ENCODE results near the gene TMEM150B.

The TMEM150B gene

DNA sequence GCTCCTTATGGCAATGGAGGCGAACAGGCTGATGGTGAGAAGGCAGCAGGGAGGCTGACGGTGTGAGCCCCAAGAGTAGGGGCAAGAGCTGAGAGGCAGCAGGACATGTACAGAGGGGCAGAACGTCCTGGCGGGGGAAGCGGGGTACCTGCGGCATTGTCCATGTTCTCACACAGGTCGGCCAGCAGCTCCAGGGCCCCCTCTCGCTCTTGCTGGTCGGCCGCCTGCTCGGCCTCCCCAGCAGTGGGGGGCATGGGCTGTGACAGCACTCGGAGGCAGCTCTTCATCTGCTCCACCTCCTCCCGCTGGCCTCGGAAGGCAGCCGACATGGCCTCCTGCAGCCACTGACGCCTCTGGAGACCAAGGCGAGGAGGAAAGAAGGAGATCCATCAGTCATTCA is 47.6 kb downstream of the TMEM150B start:
- H3K27ac ChIP-seq: no peak overlapping the region
- no peak overlapping the region for H3K4me3 ChIP-seq
- DNase-seq (ENCODE audit: low read depth, low spot score): no peak
- H3K9ac ChIP-seq (ENCODE audit: insufficient read length): no peak overlapping the region
- no peaks in the 10 kb centered on the region for H3K9me3 ChIP-seq (ENCODE audit: low read depth, low read length)
- peaks cover 6% of the 10 kb centered on the region; the same call in 1 of the 2 replicates for H3K36me3 ChIP-seq (ENCODE audit: insufficient read depth, low read length)
- TF ChIP-seq EZH2 (IDR thresholded peaks at IDR 0.05): no peak
- no peak for TF ChIP-seq FOXP2 (optimal IDR thresholded peaks at IDR 0.05; ENCODE audit: control extremely low read depth, extremely low read length, insufficient read depth)
- no peak for TF ChIP-seq POLR2AphosphoS5 (IDR thresholded peaks at IDR 0.05; ENCODE audit: borderline replicate concordance, low read depth, low read length)

DNA sequence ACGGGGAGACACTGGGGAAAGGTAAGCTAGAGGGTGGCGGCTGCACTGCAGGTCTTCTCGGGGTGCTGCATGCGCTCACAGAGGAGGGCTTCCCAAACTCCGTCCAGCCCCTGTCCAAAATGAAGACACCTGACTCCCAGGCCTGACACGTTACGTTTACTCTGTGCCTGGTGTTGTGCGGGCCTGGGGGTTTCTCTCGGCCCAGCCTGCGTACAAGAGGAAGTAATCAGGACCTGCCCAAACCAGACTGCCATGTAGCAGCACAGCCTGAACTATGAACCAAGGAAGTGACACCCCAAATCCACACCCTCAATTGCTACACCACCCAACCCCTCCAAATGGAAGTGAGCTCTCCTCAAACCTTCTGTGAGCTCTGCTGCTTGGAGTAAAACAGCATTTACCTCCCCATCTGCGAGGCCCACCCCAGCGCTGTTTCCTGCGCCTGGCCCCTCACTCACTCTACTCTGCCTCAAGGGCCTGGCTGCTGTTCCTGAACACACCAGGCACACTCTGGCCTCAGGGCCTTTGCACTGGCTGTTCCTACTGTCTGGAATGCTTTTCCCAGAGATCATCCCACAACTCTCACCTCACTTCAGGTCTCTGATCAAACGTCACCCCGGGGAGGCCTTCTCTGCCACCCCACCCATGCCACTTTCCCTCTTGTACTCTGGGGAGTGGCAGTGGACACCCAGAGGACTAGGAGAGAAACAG is 48.3 kb downstream of the TMEM150B start:
- Histone ChIP-seq H3K4me3 (no peak overlapping the region), H3K9ac (ENCODE audit: insufficient read length) (no peak overlapping the region), H3K27ac (no peak overlapping the region), H3K36me3 (ENCODE audit: insufficient read depth, low read length) (peaks cover 6% of the 10 kb centered on the region; the same call in 1 of the 2 replicates), H3K9me3 (ENCODE audit: low read depth, low read length) (no peaks in the 10 kb centered on the region)
- TF ChIP-seq EZH2 (IDR thresholded peaks at IDR 0.05) (no peak), FOXP2 (optimal IDR thresholded peaks at IDR 0.05; ENCODE audit: control extremely low read depth, extremely low read length, insufficient read depth) (no peak), POLR2AphosphoS5 (IDR thresholded peaks at IDR 0.05; ENCODE audit: borderline replicate concordance, low read depth, low read length) (no peak)
- no peak for DNase-seq (ENCODE audit: low read depth, low spot score)

DNA sequence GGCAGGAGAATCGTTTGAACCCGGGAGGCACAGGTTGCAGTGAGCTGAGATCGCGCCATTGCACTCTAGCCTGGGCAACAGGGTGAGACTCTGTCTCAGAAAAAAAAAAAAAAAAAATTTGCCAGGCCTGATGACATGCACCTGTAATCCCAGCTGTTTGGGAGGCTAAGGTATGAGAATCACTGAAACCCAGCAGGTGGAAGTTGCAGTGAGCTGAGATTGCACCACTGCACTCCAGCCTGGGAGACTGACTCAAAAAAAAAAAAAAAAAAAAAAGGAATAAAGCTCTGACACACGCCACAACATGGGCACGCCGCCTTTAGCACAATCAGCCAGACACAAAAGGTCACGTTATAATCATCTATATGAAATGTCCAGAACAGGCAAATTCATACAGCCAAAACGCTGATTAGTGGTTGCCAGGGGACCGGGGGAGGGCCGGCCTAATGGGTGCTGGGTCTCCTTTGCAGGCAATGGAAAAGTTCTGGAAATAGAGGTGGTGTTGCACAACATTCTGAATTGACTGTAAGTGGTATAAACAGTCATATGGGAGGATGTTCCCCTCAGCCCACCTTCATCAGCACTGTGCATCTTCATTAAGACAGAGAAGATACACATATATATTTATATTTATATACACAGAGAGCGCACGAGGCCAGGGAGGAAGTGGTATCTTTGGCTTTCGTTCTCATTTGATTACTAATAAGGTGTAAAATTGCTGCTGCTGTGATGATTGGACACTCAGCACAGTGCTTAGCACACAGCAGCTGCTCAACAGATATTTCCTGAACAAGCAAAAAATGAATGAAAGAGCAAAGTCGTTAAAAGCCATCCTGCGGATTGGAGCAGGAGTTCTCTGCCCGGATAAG is 49.1 kb downstream of the TMEM150B start:
- TF ChIP-seq POLR2AphosphoS5 (IDR thresholded peaks at IDR 0.05; ENCODE audit: borderline replicate concordance, low read depth, low read length) (no peak), FOXP2 (optimal IDR thresholded peaks at IDR 0.05; ENCODE audit: control extremely low read depth, extremely low read length, insufficient read depth) (no peak), EZH2 (IDR thresholded peaks at IDR 0.05) (no peak)
- no peak for DNase-seq (ENCODE audit: low read depth, low spot score)
- H3K27ac ChIP-seq: no peak overlapping the region
- no peak overlapping the region for H3K9ac ChIP-seq (ENCODE audit: insufficient read length)
- peaks cover 9% of the 10 kb centered on the region; the same call in 1 of the 2 replicates for H3K36me3 ChIP-seq (ENCODE audit: insufficient read depth, low read length)
- H3K4me3 ChIP-seq: no peak overlapping the region
- no peaks in the 10 kb centered on the region for H3K9me3 ChIP-seq (ENCODE audit: low read depth, low read length)

DNA sequence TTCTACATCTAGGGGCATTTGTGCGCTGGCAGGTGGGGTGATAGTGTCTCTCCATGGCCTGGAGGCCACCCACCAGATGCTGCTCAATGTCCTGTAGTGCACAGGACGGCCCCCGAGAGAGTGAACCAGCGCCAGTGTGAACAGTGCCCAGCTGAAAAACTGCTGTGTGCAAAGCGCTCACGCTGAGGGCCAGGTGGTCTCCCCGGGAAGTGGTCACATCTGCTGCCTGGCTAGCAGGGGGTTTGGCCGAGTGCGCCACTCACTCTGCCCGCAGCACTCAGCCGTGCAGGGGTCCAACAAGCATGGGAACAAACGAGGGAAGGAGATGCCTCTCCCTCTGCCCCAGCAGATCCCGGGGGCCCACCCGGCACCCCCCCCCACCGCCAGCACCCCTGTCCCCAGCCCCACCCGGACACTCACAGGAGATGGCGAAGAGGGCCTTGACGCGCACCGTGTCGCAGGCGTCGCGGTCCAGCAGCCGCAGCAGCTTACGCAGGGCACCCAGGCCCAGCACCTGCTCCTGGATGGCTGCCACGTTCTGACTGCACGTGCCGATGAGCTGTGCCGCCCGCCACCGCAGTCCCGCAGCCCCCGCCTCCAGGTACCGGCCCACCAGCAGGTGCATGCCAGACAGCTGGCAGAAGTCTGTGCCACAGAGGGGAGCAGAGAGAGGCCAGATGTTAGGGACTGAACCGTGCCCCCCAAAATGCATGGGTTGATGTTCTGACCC is 51.0 kb downstream of the TMEM150B start:
- DNase-seq (ENCODE audit: low read depth, low spot score): no peak
- TF ChIP-seq FOXP2 (optimal IDR thresholded peaks at IDR 0.05; ENCODE audit: control extremely low read depth, extremely low read length, insufficient read depth) (no peak), EZH2 (IDR thresholded peaks at IDR 0.05) (no peak), POLR2AphosphoS5 (IDR thresholded peaks at IDR 0.05; ENCODE audit: borderline replicate concordance, low read depth, low read length) (no peak)
- H3K9ac ChIP-seq (ENCODE audit: insufficient read length): no peak overlapping the region
- no peak overlapping the region for H3K4me3 ChIP-seq
- no peak overlapping the region for H3K27ac ChIP-seq
- peaks cover 9% of the 10 kb centered on the region; the same call in 1 of the 2 replicates for H3K36me3 ChIP-seq (ENCODE audit: insufficient read depth, low read length)
- no peaks in the 10 kb centered on the region for H3K9me3 ChIP-seq (ENCODE audit: low read depth, low read length)

DNA sequence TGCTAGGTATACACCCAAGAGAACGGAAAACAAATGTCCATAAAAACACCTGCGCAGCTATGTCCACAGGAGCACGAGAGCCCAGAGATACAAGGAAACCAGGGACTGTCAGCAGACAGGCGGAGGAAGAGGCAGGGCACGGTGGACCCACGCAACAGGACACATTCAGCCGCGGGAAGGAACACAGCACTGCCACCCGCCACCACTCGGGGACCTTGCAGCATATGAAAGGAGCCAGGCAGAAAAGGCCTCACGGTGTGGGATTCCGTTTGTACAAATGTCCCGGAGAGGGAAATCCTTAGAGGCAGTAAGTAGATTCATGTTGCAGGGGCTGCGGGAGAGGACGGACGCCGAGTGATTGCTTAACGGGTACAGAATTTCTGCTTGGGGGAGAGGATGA is 53.0 kb downstream of the TMEM150B start:
- Histone ChIP-seq H3K9ac (ENCODE audit: insufficient read length) (no peak overlapping the region), H3K9me3 (ENCODE audit: low read depth, low read length) (no peaks in the 10 kb centered on the region), H3K36me3 (ENCODE audit: insufficient read depth, low read length) (peaks cover 7% of the 10 kb centered on the region; the same call in 1 of the 2 replicates), H3K27ac (no peak overlapping the region), H3K4me3 (no peak overlapping the region)
- TF ChIP-seq FOXP2 (optimal IDR thresholded peaks at IDR 0.05; ENCODE audit: control extremely low read depth, extremely low read length, insufficient read depth) (no peak), POLR2AphosphoS5 (IDR thresholded peaks at IDR 0.05; ENCODE audit: borderline replicate concordance, low read depth, low read length) (no peak), EZH2 (IDR thresholded peaks at IDR 0.05) (no peak)
- no peak for DNase-seq (ENCODE audit: low read depth, low spot score)

DNA sequence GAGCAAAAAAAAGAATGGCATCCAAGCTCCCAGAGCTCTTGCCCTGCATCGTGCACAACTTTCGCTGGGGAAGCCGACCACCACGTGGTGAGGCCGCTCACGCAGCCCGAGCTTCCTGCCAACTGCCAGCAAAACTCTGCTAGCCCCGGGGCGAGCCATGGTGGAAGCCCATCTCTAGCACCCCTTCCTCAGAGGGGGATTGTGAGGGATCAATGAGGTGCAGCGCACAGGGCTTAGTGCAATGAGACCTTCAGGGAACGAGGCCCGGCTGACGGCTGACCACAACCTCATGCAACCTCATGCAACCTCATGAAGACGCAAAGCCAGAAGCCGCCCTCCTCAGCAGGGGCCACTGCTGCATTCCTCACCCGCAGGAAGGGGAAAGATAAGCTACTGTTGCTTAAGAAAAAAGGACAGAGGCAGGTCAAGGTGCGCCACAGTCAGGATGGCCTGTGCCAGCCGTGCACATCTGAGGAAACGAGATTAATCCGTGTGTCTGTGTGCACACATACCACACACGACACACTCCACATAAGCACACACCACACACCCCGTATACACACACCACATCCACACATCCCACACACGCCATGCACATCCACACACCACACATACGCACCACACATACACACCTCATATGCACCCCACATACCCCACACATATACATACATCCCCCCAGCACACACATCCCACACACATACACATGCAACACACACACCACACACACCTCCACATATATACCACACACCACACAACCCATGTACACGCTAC is 54.8 kb downstream of the TMEM150B start:
- Histone ChIP-seq H3K27ac (no peak overlapping the region), H3K4me3 (no peak overlapping the region), H3K36me3 (ENCODE audit: insufficient read depth, low read length) (peaks cover 7% of the 10 kb centered on the region; the same call in 1 of the 2 replicates), H3K9ac (ENCODE audit: insufficient read length) (no peak overlapping the region), H3K9me3 (ENCODE audit: low read depth, low read length) (no peaks in the 10 kb centered on the region)
- TF ChIP-seq EZH2 (IDR thresholded peaks at IDR 0.05): no peak
- no peak for DNase-seq (ENCODE audit: low read depth, low spot score)

DNA sequence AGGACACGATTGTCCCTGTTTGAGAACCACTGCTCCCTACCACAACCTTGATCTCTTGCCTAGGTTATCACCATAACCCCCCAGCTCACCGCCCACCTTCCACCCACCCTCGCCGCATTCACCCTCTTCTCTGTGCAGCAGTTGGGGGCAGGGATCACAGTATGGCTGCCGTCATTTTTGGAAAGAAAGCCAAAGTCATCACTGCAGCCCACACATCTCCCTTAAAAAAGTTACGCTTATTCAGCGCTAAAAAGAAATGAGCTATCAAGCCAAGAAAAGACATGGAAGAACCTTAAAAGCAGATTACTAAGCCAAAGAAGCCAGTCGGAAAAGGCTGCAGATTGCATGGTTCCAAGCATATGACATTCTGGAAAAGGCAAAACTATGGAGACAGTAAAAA is 55.8 kb downstream of the TMEM150B start:
- H3K27ac ChIP-seq: no peak overlapping the region
- no peak overlapping the region for H3K4me3 ChIP-seq
- no peak overlapping the region for H3K9ac ChIP-seq (ENCODE audit: insufficient read length)
- TF ChIP-seq FOXP2 (optimal IDR thresholded peaks at IDR 0.05; ENCODE audit: control extremely low read depth, extremely low read length, insufficient read depth) (no peak), POLR2AphosphoS5 (IDR thresholded peaks at IDR 0.05; ENCODE audit: borderline replicate concordance, low read depth, low read length) (no peak), EZH2 (IDR thresholded peaks at IDR 0.05) (no peak)
- DNase-seq (ENCODE audit: low read depth, low spot score): no peak
- no peaks in the 10 kb centered on the region for H3K9me3 ChIP-seq (ENCODE audit: low read depth, low read length)
- H3K36me3 ChIP-seq (ENCODE audit: insufficient read depth, low read length): peaks cover 7% of the 10 kb centered on the region; the same call in 1 of the 2 replicates
